Tibial artery (tissue), 4 donors: ENCODE results near the gene MCC.
A peak's percentile ranks its signal among the peaks of the same experiment; 100 is the strongest.

Experiments used
- DNase-seq, 2 donors: peaks; one replicate each; pipeline ENCODE4 v3.0.0-alpha.2; 2019
- H3K27ac ChIP-seq, 2 donors: fragments of 200-600 bp; sonication (generic) in 1 of 2; 1 replicate in 1 of 2; 2 replicates in 1 of 2; pipeline ENCODE4 v1.5.1; 2018 to 2019; ENCODE audit warnings: mild to moderate bottlenecking in 1 of 2
- H3K27me3 ChIP-seq, 2 donors: fragments of 200-600 bp; sonication (generic) in 1 of 2; one replicate each; pipeline versions ENCODE4 v1.5.1 to v1.6.0; 2016 to 2019
- H3K36me3 ChIP-seq, 3 donors: fragments of 200-600 bp; sonication (generic) in 2 of 3; one replicate each; pipeline ENCODE4 v1.5.1; 2016 to 2019; ENCODE audit warnings: mild to moderate bottlenecking in 2 of 3
- H3K4me1 ChIP-seq, 4 donors: fragments of 200-600 bp; sonication (generic) in 2 of 4; 1 replicate in 3 of 4; 2 replicates in 1 of 4; pipeline ENCODE4 v1.5.1; 2016 to 2019
- H3K4me3 ChIP-seq, 2 donors: fragments of 200-600 bp; sonication (generic) in 1 of 2; 1 replicate in 1 of 2; 2 replicates in 1 of 2; pipeline ENCODE4 v1.5.1; 2018 to 2019; ENCODE audit warnings: mild to moderate bottlenecking in 2 of 2
- H3K9me3 ChIP-seq, 3 donors: fragments of 200-600 bp; sonication (generic) in 1 of 3; one replicate each; pipeline ENCODE4 v1.5.1; 2016 to 2019
- CTCF ChIP-seq, 2 experiments: fragments of 200-600 bp in 1 of 2; fragments of 450-650 bp in 1 of 2; IDR thresholded peaks; one replicate each; pipeline ENCODE4 v1.5.1; 2017 to 2019; ENCODE audit warnings: antibody characterized with exemption in 2 of 2, mild to moderate bottlenecking in 1 of 2, moderate library complexity in 1 of 2
- intact Hi-C: fragments of 100-400 bp; cut with DNase I; formaldehyde crosslinking; loops from one replicate; pipeline ENCODE4 v1.15.0; 2023; ENCODE audit warnings: low total_unique reads

Gene MCC

GRCh38 chr5:113167985-113168384 is 320.3 kb downstream of the MCC start:
- Histone ChIP-seq H3K27me3 (no peaks in the 10 kb centered on the region), H3K27ac (no peak overlapping the region), H3K36me3 (no peaks in the 10 kb centered on the region), H3K4me3 (no peak overlapping the region), H3K9me3 (no peaks in the 10 kb centered on the region), H3K4me1 (peaks cover 0 to 6% (median 2%) of the 10 kb centered on the region in 4 donors)
- intact Hi-C loops = no loop called here
- TF ChIP-seq CTCF (IDR thresholded peaks at IDR 0.05) = no peak
- DNase-seq = no peak

GRCh38 chr5:113166852-113167366 is 321.3 kb downstream of the MCC start:
- Histone ChIP-seq H3K36me3 (no peaks in the 10 kb centered on the region), H3K9me3 (no peaks in the 10 kb centered on the region), H3K27me3 (no peaks in the 10 kb centered on the region), H3K4me3 (no peak overlapping the region), H3K4me1 (peaks cover 0 to 6% (median 2%) of the 10 kb centered on the region in 4 donors), H3K27ac (no peak overlapping the region)
- TF ChIP-seq CTCF (IDR thresholded peaks at IDR 0.05) = no peak
- DNase-seq = no peak
- intact Hi-C loops = no loop called here

- H3K27ac ChIP-seq = no peak overlapping the region
- H3K36me3 ChIP-seq = no peaks in the 10 kb centered on the region
- no peaks in the 10 kb centered on the region for H3K27me3 ChIP-seq
- DNase-seq = no peak
- intact Hi-C loops = no loop called here
- peaks cover 0 to 6% (median 2%) of the 10 kb centered on the region in 4 donors for H3K4me1 ChIP-seq
- H3K4me3 ChIP-seq = no peak overlapping the region
- no peak for TF ChIP-seq CTCF (IDR thresholded peaks at IDR 0.05)
- H3K9me3 ChIP-seq = no peaks in the 10 kb centered on the region
Measured at GRCh38 chr5:113166261-113166660, 322.0 kb downstream of the MCC start.

GRCh38 chr5:113164021-113164420 is 324.2 kb downstream of the MCC start:
- Histone ChIP-seq H3K27ac (no peak overlapping the region), H3K36me3 (no peaks in the 10 kb centered on the region), H3K4me1 (peaks cover 0 to 5% (median 0%) of the 10 kb centered on the region in 4 donors), H3K27me3 (no peaks in the 10 kb centered on the region), H3K9me3 (no peaks in the 10 kb centered on the region), H3K4me3 (no peak overlapping the region)
- DNase-seq = no peak
- no peak for TF ChIP-seq CTCF (IDR thresholded peaks at IDR 0.05)
- intact Hi-C loops = no loop called here

GRCh38 chr5:113163328-113163727 is 324.9 kb downstream of the MCC start:
- no peak for TF ChIP-seq CTCF (IDR thresholded peaks at IDR 0.05)
- Histone ChIP-seq H3K36me3 (no peaks in the 10 kb centered on the region), H3K27ac (no peak overlapping the region), H3K27me3 (no peaks in the 10 kb centered on the region), H3K9me3 (no peaks in the 10 kb centered on the region), H3K4me3 (no peak overlapping the region), H3K4me1 (peaks cover 0 to 5% (median 0%) of the 10 kb centered on the region in 4 donors)
- no peak for DNase-seq
- intact Hi-C loops = no loop called here

GRCh38 chr5:113162770-113163169 is 325.5 kb downstream of the MCC start:
- H3K9me3 ChIP-seq = no peaks in the 10 kb centered on the region
- H3K4me1 ChIP-seq = peaks cover 0 to 5% (median 0%) of the 10 kb centered on the region in 4 donors
- no peak for TF ChIP-seq CTCF (IDR thresholded peaks at IDR 0.05)
- H3K36me3 ChIP-seq = no peaks in the 10 kb centered on the region
- intact Hi-C loops = no loop called here
- peak in 1 of 2 donors; percentile 25 for DNase-seq
- no peak overlapping the region for H3K4me3 ChIP-seq
- no peaks in the 10 kb centered on the region for H3K27me3 ChIP-seq
- H3K27ac ChIP-seq = no peak overlapping the region
